ENCODE results near the gene H6PD.

H6PD gene

GRCh38 chr1:9262096-9262986, 27.8 kb downstream of the H6PD start:
- DNase-seq, result no peak

DNA sequence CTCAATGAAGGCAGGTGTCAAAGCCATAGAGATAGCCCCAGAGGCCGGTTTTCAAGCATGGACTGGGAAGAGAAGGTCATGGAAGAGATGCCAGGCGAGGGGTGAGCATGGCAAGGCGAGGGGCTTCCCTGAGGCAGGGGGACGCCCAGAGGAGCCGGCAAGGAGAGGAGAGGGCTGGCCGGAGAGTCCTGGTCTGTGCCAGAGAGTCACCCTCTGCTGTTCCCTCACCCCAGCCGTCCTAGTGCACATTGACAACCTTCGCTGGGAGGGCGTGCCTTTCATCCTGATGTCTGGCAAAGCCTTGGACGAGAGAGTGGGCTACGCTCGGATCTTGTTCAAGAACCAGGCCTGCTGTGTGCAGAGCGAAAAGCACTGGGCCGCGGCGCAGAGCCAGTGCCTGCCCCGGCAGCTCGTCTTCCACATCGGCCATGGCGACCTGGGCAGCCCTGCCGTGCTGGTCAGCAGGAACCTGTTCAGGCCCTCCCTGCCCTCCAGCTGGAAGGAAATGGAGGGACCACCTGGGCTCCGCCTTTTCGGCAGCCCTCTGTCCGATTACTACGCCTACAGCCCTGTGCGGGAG, 28.8 kb downstream of the H6PD start:
- DNase-seq, result no peak

DNA sequence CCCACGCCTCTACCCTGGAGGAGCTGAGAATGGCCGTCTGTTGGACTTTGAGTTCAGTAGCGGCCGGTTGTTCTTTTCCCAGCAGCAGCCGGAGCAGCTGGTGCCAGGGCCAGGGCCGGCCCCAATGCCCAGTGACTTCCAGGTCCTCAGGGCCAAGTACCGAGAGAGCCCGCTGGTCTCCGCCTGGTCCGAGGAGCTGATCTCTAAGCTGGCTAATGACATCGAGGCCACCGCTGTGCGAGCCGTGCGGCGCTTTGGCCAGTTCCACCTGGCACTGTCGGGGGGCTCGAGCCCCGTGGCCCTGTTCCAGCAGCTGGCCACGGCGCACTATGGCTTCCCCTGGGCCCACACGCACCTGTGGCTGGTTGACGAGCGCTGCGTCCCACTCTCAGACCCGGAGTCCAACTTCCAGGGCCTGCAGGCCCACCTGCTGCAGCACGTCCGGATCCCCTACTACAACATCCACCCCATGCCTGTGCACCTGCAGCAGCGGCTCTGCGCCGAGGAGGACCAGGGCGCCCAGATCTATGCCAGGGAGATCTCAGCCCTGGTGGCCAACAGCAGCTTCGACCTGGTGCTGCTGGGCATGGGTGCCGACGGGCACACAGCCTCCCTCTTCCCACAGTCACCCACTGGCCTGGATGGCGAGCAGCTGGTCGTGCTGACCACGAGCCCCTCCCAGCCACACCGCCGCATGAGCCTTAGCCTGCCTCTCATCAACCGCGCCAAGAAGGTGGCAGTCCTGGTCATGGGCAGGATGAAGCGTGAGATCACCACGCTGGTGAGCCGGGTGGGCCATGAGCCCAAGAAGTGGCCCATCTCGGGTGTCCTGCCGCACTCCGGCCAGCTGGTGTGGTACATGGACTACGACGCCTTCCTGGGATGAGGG, 29.7 kb downstream of the H6PD start:
- no peak for DNase-seq

DNA sequence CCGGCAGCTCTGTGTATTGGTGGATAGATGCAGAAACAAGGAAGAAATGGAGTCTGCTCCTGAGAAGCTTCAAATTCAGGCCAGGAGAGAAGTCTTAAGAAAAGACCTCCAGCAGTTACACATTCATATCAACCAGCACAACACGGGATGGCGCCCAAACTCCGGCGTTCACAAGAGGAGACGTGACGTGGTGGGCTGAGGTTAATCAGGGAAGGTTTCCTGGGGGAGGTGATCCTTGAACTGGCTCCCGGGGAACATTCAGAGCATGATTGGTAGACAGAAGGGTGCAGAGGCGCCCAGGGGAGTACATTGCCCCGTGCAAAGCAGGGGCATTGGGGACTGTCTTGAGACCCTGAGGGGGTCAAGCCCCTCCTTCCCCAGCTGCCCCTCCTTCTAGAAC, 30.5 kb downstream of the H6PD start:
- DNase-seq, result no peak

DNA sequence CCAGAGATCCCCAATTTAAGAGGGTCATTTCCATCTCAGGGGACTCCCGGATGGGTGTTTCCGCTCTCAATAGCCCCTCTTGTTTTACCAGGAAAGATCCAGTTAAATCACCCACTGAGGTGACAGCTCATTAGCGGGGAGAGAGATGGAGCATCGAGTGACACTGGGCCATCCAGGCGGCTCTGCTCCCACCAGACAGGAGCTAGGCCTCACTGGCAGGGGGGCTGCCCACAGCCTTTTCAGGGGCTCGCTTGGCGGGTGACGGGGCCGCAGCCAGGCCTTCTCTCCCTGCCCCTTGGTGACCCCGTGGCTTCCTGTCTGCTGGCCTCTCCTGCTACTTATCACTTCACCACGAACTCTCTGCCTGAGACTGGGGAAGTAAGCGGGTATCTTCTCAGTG, 31.4 kb downstream of the H6PD start:
- no peak for DNase-seq

DNA sequence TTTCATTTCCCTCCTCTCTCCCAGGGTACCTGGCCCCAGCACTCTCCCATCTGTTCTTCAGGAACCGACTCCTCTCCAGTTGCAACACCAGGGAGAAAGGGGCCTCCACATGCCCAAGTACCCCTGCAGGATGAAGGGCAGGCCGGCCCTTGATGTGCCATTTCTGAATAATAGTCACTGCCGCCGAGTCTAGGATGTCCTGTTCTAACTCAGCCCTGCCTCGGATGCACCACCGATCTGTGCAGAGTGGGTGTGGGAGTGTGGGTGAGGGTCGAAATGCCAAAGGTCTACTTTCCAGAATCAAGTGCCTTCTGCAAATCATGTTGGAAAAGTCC, 32.7 kb downstream of the H6PD start:
- no peak for DNase-seq

GRCh38 chr1:9267827-9268581, 33.4 kb downstream of the H6PD start:
- no peak for DNase-seq

- peak; percentile 22 for DNase-seq
Observed at GRCh38 chr1:9269078-9269501, 34.5 kb downstream of the H6PD start.

DNA sequence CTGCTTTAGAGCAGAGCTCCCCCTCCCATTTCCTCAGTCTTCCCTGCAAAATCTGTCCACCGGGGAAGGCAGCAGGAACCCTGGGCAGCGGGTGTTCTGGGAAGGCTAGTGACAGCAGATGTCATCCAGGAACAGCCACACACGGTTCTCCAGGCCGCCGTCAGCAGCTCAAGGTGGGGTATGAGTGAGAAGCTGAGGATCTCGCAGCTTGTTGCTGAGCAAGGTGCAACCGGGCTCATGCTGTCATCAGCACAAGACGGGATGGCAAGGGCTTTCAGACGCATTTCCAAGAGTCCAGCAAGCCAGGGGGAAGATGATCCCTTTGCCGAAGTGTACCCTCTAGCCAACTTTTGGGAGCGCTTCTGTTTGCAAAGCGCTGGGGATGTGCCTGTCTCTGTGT, 35.1 kb downstream of the H6PD start:
- DNase-seq, result no peak

DNA sequence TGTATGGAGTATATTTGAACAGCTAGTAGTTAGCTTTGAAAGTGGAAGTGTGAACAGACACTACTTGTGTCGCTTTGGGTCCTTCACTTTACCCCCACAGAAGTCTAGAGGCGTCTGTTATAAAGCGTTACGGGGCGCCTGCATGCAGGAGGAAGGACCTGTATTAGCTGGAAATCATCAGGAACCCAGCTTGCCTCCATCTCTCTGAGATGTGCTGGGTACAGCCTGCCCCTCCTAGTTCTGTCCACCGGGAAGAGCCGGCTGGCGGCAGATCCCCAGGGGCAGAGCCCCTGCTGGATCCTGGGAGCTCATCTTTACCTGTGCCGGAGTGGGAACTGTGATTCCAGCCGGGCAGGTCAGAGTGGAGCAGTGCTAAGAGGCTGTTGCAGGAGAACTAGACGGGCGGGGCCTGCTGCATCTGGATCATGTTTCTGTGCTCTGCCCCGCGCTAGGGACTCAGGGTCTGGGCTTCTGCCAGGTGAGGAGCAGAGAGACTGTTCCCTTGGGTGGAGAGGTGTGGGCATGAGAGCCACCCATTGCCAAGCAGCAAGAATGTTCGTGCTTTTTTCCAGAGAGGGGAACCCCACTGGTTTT, 35.8 kb downstream of the H6PD start:
- DNase-seq, result peak; percentile 62

DNA sequence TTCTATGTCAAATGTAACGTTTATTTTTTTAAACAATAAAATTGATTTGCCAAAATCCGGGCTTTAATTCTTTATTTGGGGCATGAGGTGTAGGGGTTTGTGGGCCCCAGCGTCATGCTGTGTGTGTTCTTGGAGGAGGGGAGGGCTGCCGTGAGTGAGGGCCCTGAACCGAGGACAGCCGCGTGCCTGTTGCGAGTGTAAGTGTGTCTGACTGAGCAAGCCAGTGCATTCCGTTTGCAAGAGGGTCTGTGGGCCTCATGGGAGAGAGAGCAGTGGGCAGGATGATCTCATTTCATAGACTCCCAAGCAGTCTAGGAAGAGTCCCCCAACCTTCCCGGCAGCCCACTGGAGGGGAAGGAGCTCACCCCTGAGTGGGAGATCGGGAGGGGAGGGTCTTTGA, 36.7 kb downstream of the H6PD start:
- no peak for DNase-seq

DNA sequence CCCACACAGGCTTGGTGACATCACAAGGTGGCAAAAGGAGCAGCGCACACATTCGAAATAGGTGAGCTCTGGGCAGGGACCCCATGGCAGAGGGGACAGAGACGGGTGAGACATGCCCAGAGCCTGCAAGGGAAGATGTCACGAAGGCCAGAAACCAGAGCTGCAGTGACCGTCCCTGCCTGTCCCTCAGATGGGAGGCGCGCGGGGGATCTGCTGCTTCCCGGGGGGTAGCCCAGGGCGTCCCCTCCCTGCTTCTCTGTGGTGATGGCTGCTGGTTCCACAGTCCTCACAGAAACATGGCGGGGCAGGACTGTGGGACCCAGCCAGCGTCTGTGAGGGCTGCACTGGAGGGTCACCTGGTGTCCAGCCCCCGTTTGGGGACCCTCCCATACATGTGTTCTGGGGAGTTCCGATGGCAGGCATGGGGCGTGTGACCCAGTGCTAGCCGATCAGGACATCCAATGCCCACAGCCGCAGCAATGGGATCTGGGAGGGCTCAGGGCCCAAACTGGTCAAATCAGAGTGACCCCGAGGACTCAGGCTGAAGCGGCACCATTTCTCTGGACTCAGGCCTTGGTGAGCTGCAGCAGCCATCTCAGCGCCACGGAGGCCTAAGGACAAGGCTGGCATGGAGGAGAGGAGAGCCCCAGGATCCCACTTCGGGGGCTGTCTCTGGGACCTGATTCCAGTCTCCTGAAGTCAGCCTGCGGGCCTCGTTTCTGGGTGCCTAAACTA, 37.5 kb downstream of the H6PD start:
- DNase-seq, result no peak

DNA sequence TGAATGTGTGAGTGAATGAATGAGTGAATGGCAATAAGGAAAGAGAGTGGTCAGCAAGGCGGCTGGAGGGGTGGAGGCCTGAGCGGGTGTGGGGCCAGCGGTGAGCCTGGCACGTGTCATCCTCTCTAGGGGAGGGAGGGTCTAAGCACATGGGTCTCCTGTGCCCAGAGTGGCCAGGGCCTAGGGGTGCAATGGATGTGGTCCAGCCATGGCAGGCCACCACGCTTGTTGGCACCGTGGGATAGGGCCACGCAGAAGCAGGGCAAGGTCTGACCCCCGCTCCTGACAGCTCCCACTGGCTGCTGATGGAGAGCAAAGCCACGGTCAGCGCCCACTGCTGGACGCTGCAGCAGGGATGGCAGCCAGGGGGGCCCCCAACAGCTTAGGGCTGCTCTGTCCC, 38.6 kb downstream of the H6PD start:
- DNase-seq, result no peak

- DNase-seq, result no peak
Observed at GRCh38 chr1:9275161-9275560, 40.6 kb downstream of the H6PD start.

DNA sequence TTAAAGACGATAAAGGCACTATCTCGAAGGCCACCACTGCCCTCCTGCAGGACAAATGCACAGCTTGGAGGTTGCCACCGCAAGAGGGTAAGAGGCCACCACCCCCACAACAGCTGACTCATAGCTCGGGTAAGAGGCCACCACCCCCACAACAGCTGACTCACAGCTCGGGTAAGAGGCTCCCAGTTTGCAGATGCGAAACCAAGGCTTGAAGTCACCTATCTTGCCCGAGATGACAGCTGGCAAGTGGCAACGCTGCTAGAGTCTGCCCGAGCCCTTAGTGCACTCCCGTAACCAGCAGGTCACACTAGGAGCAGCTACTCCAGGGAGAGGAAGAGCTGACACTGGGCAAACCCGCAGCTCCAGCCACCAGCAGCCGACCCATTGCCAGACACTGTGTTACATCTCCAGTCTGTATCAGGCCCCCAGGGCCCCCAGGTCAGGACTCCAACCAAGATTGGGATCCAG, 41.0 kb downstream of the H6PD start:
- DNase-seq, result no peak

DNA sequence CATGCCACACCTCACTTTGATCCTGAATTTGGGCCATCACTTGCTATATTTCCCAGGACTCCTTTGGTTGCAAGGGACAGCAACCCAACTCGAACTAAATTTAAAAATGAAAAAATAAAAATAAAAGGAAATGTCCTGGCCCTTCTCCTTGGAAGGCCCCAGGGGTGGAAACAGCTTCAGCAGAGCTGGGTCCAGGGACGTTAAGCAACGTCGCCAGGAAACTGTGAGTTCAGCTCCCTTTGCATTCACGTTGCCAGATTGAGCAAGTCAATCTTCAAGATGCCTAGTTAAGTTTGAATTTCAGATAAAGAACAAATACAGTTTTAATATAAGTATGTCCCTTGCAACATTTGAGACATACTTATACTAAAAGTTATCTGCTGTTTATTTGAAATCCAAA, 43.5 kb downstream of the H6PD start:
- no peak for DNase-seq

DNA sequence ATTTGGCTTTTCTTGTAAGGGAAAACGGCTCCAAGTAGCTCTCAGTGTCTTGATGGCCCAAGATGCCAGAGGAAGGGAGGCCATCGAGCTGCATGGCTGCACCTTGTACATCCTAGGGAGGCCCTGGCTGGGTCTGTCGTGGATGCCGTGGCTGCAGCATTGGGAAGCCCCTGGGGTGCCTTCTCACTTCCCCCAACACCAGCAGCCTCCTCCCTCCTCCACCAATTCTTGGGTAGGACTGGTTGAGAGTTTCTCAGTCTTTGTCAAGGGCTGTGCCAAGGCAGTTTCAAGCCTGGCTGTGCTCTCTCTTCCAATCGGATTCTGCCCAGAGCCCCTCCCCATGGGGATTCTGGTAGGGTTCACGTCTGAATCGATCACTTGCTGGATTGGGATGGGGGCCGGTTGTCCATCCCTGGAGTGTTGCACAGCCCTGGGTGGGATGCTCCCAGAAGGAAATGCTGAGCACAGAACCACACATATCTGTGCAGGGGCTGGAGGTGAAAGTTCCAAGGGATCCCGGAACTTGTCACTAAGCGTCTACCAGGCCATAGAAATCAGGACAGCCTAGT, 44.1 kb downstream of the H6PD start:
- no peak for DNase-seq

DNA sequence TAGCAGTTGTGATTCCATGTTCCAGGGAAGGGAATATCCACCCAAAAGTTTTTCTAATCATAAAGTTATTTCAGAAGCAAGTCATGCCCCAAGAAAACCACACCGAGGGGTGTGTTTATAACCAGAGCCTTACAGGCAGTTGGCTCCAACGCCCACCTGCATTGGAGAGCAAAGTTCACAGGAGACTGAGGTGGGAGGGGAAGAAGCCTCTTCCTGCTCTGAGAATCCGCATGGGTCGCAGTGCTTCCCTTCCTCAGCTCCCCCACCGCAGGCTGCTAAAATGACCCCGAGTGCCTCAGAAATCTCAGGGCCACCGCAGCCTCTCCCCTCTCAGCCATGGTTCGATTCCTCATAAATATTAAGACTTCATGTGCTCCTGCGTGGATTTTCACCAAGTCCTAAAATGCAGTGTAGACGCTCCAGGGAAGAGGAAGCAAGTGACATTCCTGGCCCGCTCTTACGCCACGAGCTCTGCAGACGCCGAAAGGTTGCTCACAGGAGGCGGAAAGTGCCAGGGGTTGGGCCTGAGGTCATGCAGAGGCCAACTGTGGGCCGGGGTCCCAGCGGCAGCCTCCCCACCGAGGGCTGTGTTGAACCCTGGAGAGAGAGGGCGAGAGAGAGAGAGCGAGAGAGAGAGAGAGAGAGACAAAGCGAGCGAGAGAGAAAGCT, 44.7 kb downstream of the H6PD start:
- DNase-seq, result no peak

DNA sequence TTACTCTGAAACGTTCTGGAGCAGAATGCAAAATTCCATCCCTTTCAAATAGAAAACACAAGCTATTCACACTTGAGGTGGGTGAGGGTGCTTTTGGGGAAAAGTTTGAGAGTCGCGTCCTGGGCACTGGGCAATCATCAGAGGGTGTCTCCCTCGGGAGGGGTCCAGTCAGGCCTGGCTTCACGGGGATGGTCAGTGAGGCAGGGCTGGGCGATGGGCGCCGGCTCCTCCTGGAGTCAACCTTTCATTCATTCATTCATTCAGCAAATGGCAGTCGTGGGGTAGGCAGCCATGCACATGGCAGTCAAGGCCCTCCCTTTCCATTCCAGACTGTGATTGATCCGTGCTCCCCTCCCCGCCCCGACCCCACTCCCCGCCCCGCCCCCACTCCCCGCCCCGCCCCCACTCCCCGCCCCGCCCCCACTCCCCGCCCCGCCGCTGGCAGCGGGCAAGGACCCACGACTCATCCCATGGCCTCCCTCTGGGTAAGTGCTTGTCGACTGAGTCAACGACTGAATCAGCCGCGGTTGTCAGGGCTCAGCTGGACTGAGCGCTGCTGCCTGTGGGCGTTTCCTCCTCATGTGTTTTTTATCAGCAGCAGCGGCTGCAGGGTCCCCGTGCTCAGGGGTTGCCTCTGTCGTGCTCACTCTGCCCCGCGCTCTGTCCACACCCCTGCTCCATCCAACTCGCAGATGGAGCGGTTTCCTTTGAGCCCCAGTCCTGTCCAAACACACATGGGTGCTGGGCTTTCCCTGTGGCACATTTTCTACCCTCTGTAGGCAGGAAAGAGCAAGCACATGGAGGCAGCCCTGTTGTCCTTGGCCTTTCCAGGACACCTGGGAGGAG, 45.7 kb downstream of the H6PD start:
- peak; percentile 12 for DNase-seq
